Stimulated activated CD8-positive, alpha-beta memory T cell treated with anti-CD3 and anti-CD28 coated beads, Interleukin-15, amount 100 ng/mL, for 24 hours (primary cell): Measurements from ENCODE around the gene LRP11.
A peak's percentile ranks its signal among the peaks of the same experiment; 100 is the strongest.
"Not testable (repeated sequence)": the region's sequence is repeated elsewhere in the genome, so short reads cannot be mapped to it uniquely, and the experiment has no call there.

Experiments used
- DNase-seq: peaks from one replicate; pipeline ENCODE4 v3.0.0-alpha.2; 2020; ENCODE audit warnings: low read depth

The LRP11 gene

DNA sequence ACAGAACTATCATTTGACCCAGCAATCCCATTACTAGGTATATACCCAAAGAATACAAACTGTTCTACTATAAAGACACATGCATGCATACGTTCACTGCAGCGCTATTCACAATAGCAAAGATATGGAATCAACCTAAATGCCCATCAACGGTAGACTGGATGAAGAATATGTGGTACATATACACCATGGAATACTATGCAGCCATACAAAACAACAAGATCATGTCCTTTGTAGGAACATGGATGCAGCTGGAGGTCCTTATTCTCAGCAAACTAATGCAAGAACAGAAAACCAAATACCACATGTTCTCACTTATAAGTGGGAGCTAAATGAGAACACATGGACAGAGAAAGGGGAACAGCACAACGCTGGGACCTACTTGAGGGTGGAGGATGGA lies 15.8 kb downstream of the LRP11 start:
- DNase-seq = not testable (repeated sequence)

DNA sequence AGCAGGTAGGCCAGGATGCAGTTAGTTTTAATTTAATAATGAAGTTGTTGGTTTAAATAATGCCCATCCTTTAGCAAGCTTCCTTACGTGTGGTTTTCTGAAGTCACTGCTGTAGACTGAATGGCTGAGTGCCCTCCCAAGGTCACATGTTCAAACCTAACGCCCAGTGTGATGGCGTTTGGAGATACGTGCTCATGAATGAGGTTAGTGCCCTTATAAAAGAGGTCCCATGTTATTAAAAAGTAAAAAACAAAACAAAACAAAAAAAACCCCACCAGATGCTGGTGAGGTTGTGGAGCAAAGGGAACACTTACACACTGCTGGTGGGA lies 16.3 kb downstream of the LRP11 start:
- no peak for DNase-seq

DNA sequence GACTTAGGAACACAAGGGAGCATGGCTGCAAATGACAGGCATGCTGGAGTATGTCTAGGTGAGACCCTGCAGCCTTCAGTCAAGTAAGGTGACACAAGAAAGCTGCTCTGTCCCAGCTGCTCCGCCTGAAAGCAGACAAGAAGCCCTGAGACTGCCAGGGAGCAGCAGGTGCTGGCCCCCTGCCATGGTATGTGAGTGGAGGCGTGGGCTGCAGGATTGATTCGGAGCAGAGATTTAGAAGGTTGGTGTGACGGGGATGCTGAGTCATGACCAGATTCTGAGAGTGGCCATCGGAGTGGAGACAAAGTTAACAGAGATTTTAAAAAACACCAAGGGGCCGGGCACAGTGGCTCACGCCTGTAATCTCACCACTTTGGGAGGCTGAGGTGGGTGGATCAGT lies 17.8 kb downstream of the LRP11 start:
- no peak for DNase-seq

DNA sequence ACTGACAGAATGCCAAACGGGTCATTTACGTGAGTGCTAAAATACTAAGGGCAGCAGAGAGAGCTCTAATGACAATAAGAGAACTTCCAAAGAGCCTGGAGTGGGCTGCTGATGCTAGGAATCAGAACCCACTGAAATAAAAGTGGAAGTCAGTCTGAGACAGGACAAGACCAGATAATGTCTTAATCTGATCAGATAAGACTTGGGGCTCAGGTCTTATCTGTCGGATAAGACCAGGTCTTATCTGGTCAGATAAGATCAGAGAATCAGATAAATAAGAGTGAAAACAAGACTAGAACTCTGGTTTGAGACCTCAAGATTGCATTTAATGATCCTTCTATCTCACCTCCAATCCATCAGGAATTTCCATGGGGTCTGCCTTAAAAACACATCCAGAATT lies 18.6 kb downstream of the LRP11 start:
- DNase-seq = no peak

DNA sequence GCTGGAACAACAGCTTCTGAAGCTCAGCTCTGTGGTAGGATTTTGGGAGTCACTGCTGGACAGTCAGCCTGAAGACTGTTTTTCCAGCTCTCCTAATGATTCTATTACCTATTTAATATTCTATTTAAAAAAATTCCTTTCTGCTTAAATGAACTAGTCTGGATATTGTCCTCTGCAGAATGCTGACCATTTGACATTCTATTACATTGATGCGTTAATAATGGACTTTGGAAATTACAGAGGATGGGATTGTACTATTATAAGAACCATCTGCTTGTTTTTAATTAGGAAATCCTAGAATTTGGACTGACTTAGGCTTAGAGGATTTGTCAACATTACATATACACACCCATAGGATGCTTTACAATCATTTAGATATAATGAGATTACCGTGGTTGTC lies 19.7 kb downstream of the LRP11 start:
- no peak for DNase-seq

DNA sequence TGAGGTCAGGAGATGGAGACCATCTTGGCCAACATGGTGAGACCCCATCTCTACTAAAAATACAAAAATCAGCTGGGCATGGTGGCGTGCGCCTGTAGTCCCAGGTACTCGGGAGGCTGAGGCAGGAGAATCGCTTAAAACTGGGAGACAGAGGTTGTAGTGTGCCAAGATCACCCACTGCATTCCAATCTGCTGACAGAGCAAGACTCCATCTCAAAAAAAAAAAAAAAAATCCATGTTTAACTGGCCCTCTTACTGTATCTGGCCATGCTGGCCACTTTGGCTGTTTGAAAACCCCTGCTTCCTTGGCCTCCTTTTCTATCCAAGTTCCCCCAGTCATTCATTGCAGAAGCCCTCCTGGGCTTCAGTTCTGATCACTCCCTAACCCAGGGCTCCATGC lies 20.1 kb downstream of the LRP11 start:
- DNase-seq = not testable (repeated sequence)

DNA sequence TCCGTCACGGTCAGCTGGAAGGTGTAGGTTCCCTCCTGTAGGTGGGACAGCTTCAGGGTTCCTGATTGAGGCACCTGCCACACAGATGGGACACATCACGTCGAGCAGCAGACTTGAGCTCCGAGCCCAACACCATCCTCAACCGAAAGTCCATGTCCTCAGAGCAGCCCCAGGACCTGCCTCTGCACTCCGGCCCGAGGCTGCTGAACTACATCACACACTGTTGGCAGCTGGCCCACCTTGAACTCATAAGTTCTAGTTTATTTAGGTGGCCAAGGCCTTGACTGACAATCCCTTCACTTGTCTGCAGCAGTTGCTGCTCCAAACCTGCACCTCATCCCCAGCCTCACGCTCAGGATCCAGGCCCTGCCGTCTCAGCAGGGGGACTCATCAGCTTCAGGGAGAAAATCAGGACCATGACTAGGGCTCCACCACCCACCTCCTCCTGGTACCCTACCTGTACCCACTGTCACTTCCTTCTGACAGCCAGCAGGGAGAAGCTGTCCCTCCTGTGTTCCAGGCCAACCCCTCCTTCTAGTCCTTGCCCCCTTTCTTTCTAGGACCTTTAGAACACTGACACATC lies 21.0 kb downstream of the LRP11 start:
- DNase-seq = no peak

DNA sequence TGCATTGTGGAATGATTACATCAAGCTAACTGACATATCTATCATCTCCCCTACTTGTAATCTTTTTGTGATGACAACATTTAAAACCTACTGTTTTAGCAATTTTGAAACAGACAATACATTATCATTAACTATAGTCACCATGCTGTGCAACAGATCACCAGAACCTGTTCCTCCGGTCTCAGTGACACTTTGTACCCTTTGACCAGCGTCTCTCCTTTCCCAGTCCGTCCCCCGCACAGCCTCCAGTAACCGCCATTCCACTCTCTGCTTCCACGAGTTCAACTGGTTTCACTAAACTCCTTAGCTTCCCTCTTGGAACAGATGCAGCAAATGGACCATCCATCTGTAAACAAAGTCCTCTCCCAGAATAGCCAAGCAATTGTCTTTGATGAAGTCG lies 21.8 kb downstream of the LRP11 start:
- no peak for DNase-seq

DNA sequence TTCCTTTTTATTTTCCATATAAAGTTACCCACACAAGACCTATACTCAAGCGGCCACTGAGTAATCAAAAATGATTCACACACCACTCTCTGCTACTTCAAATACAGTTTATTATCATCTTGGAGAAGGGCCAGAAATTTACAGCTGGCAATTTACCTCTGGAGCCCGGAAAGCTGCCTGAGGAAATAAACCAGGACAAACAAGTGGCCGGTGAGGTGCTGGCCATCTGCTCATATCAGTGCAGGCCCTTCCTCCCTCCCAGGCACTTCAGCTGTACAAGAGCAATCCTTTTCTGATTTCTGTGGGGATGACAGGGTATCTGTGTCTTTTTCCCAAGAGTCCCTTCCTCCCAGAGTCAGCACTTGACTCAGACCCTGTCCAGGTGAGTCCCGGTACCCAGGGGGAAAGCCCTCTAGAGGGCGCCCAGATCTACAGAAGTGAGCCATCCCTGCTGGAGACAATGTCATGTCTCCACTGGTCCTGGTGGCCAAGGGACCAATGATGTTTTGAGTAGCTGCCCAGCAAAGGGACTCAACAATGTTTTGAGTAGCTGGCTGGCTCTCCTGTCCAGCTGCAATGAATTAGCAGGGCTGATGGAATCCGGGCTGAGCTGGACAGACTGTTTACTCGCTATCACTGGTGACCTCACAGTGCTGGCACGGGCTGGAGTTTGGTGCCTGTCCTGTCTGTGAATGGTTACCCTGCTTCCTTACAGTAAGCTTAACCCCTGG lies 23.6 kb downstream of the LRP11 start:
- DNase-seq = peak; percentile 15

DNA sequence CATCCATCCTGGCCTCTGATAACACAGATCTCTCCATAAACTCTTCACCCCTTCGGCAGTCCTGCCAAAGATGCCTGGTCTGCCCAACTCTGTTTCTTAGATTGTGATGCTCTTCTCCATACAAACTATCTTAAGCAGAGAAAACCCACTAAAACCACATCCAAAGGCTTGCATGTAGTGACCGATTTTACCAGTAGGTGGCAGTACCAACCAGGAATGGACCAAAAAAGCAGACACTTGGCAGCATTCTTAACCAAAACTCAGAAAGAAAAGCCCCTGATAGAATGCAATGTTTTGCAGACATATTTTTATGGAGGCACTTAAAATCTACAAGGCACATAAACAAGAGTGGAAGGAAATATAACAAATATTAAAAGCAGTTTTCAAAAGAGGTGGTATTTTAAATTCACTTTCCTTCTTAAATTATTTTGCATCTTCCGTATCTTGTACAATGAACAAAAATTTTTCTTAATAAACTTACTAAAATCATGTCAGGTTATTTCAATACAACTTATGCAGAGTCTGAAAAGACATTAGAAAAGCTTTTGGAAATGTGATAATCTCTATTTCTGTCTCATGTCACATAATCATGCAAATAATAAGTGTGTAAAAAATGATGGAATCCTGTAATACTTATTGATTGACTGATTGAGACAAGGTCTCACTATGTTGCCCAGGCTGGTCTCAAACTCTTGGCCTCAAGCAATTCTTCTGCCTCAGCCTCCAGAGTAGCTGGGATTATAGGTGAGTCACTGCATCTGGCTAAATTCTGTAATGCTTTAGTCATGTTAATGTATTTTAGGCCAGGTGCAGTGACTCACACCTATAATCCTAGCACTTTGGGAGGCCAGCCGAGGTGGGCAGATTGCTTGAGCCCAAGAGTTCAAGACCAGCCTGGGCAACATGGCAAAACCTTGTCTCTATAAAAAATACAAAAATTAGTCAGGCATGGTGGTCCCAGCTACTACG lies 29.4 kb downstream of the LRP11 start:
- peak; percentile 36 for DNase-seq

DNA sequence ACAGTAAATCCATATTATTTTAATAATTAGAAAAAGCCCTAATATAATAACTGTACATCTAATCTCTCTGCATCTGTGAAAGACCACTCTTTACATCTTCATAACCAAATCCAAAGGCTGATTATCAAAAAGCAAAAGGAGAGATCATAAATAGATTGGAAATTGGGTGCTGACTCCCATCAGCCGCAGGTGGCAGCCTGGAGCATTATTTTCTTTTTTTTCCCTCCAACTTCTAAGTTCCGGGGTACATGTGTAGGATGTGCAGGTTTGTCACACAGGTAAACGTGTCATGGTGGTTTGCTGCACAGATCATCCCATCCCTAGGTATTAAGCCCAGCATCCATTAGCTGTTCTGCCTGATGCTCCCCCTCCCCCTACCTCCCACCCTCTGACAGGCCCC lies 30.5 kb downstream of the LRP11 start:
- no peak for DNase-seq

DNA sequence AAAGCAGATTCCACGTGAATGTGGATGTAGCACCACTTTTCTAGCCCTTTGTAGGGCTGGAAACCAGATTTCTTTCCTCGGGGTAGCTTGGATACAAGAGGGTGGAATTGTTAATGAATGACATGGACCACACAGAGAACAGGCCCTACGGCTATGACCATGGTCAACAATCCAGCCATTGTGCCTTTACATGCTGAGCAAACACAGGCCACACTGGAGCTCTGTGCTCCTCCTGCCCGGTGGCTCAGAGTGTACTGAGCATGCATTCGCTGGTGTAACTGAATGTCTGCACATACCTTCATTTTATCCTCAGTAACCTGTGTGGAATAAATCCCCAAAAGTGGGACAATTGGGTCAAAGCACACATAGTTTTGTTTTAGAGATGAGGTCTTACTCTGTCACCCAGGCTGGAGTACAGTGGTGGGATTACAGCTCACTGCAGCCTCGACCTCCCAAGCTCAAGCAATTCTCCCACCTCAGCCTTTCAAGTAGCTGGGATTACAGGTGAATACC lies 32.8 kb downstream of the LRP11 start:
- no peak for DNase-seq

DNA sequence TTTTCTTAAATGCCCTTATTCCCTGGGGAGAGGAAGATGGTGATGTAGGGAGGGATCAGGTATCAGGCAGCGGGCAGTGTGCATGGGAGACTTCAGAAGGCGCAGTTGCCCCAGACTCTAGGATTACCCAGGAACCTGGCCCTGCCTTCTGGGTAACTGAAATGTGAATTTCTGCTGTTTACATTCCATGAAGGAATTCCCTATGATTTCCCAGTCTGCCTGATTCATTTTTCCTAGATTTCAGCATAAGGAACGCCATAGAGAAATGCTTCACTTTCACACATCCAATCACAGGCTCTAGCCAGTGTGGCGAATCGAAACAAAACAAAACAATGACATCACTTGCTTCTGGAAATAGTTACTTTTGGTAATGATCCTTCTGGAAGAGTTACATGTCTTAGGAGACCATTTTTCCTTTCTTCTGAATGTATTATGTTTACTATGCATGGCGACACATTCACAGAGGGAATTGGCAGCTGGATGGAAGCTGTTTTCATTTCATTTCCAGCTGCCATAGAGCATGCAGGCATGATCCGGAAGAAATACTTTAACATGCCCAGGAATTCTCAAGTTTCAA lies 33.3 kb downstream of the LRP11 start:
- DNase-seq = no peak

DNA sequence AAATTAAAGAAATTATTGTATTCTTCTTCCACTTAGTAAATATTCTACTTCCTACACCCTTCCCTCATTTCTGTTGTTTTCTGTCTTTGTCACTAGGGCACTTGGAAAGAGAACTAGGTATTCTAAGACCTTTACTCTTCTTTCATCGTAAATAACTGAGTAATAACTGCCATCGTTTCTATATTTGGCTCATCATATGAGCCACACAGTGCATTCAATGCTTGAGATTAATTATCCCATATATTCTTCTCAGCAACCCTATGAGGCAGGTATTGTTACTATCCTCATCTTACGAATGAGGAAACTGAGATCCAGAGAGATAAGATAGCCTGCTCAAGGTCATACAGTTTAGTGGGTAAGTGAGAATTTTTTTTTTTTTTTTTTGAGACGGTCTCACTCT lies 38.9 kb downstream of the LRP11 start:
- no peak for DNase-seq

DNA sequence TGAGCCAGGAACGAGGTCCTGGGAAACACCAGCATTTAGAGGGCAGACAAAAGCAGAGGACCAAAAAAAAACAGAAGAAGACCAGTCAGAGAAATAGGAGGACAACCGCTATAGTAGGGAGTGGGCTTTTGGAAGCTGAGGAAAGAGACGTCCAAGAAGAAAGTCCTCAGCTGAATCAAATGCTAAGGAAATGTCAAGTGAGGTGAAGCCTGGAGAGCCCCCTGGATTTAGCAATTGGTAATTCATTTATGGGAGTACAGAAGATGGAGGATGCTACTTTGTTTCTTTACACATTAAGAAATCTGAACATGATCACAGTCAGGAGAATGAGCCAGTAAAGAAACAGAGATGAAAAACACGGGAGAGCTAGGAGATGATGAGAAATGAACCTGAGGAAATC lies 41.1 kb downstream of the LRP11 start:
- no peak for DNase-seq

DNA sequence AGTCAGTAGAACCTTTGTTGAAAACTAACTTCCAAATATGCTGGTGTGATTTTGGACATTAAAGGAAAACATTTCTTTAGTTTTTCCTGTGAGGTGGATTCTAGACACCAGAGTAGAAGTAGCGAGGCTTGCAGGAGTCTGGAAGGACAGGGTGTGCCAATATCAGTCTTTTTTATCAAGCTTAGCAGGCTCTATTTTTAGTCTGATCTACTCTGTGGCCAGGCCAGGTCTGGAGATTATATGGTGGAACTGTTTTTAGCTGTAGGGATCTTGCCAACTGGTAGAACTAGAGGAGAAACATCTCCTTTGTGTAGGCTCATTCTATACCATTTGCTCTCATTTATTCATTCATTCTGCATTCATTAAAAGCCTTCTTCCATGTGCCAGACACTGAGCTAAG lies 42.7 kb downstream of the LRP11 start:
- no peak for DNase-seq

DNA sequence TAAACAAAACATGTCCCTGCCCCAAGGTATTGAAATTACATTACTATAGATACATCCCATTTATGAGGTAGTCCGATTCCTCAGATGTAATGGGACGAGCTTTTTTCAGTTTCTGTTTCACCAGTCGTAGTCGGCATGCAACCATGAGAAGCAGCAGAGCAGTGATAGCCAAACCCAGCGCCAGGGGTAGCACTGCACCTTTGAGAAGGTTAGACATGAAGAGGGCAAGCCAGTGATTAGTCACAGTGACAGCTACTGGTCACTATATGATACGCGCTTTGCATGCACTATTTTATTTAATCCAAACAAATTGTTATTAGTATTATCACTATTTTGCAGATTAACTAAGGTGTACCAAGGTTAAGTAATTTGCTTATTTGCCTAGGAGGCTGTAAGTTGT lies 43.7 kb downstream of the LRP11 start:
- no peak for DNase-seq

DNA sequence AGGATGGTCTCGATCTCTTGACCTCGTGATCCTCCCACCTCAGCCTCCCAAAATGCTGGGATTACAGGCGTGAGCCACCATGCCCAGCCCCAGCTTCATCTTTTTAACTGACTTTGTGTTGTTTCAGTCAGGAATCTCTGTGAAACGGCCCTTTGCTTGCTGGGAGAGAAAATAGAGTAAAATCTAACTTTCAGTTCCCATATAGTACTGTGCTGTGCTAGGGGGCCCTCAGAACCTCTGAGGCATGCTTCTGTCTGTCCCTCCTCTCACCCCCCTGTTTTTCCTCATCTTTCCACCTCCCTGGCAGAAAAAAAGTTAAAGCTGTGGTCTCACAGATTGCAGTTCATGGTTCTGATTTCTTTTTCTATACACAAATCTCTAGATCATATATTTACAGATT lies 48.4 kb downstream of the LRP11 start:
- DNase-seq = no peak

DNA sequence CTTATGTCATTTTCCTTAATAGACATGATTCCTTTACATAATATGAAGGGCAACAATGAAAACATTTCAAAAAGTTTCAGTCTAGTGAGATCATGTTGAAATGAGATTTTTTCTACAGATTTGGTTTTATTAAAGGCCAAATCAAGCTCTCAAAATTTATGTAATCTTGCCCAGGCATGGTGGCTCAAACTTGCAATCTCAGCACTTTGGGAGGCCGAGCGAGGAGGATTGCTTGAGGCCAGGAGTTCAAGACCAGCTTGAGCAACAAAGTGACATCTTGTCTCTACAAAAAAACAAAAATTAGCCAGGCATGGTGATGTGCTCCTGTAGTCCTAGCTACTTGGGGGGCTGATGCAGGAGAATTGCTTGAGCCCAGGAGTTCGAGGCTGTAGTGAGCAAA lies 50.8 kb downstream of the LRP11 start:
- no peak for DNase-seq

DNA sequence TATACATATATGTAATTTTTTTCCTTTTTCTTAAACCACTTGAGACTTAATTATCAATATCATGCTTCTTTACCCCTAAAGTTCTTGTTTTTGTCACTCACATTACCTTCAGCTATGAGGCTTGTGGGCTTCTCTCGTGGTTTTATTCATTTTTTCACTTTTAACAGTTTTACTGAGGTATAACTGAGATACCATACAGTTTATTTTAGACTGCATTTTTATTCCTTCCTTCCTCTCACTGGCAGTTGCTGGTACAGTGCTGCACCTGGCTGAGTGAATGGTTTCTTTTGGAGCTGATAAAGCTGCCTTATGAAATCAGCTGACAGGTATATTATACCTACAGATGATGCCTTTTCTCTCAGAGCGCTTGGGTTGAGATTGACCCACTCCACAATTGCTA lies 54.4 kb downstream of the LRP11 start:
- DNase-seq = no peak

DNA sequence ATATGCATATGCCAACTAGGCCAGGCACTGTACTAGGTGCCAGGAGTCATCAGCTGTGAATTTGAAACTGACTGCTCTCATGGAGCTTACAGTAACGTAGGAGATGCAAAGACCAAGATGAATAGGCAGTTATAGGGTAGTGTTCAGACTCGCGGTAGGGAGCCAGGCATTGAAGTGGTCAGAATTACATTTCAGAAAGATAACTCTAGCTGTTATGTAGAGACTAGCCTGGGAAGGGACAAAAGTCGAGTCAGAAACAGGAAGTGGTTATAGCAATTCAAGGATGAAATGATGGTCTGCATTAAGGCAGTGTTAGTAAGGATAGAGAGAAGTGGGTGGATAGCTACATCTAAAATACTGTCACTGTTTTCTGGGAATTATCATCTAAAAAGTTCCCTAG lies 58.0 kb downstream of the LRP11 start:
- no peak for DNase-seq

DNA sequence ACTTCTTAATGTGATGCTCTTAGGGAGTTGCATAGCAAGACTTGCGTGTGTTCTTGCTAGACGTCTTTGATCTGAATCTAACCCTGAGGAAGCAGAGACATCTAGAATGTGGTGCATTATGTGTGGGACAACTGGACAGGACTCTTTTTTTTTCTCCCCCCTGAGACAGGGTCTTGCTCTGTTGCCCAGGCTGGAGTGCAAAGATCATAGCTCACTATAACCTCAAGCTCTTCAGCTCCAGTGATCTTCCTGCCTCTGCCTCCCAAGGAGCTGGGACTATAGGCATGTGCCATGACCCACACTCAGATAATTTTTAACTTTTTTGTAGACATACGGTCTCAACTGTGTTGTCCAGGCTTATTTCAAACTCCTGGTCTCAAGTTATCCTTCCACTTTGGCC lies 80.6 kb downstream of the LRP11 start:
- DNase-seq = no peak

DNA sequence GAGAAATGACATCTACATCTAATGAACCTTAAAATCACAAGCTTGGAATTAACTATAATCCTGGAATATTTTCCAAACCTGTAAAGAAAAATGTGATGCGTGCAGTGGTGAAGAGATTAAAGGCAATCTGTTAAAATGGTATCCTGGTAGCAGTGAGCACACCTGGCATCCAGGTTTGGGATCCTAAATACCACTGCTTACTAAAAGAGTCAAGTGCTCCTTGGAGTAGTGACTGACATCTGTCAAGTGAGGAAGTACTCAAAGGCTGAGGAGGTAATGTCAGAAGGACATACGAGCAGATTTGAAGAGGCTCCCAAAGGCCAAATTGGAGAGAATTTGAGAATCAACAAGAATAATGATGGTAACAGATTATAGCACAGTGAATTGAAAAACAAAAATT lies 81.8 kb downstream of the LRP11 start:
- DNase-seq = no peak
